Measurements from ENCODE around the gene ANXA4.
"Not testable (repeated sequence)": the region's sequence is repeated elsewhere in the genome, so short reads cannot be mapped to it uniquely, and the experiment has no call there.

Gene ANXA4

GRCh38 chr2:69762025-69762424 lies 20.1 kb downstream of the ANXA4 start:
- DNase-seq: no peak

- no peak for DNase-seq
Measured at GRCh38 chr2:69762513-69763494, 20.9 kb downstream of the ANXA4 start.

- DNase-seq: not testable (repeated sequence)
Measured at GRCh38 chr2:69763831-69764230, 21.9 kb downstream of the ANXA4 start.

GRCh38 chr2:69764286-69765095 lies 22.6 kb downstream of the ANXA4 start:
- DNase-seq: no peak

- no peak for DNase-seq
Measured at GRCh38 chr2:69765096-69765380, 23.1 kb downstream of the ANXA4 start.

GRCh38 chr2:69766014-69766413 lies 24.1 kb downstream of the ANXA4 start:
- DNase-seq: no peak

- DNase-seq: no peak
Measured at GRCh38 chr2:69767034-69767433, 25.1 kb downstream of the ANXA4 start.

- DNase-seq: no peak
Measured at GRCh38 chr2:69768235-69768634, 26.3 kb downstream of the ANXA4 start.

GRCh38 chr2:69768789-69769188 lies 26.9 kb downstream of the ANXA4 start:
- no peak for DNase-seq

GRCh38 chr2:69769272-69769671 lies 27.3 kb downstream of the ANXA4 start:
- no peak for DNase-seq

- peak; percentile 60 for DNase-seq
Measured at GRCh38 chr2:69770193-69770702, 28.3 kb downstream of the ANXA4 start.

- no peak for DNase-seq
Measured at GRCh38 chr2:69770747-69771146, 28.8 kb downstream of the ANXA4 start.

- DNase-seq: no peak
Measured at GRCh38 chr2:69771461-69771860, 29.5 kb downstream of the ANXA4 start.

- no peak for DNase-seq
Measured at GRCh38 chr2:69773206-69773605, 31.3 kb downstream of the ANXA4 start.

GRCh38 chr2:69774258-69774983 lies 32.5 kb downstream of the ANXA4 start:
- not testable (repeated sequence) for DNase-seq

GRCh38 chr2:69774984-69775982 lies 33.3 kb downstream of the ANXA4 start:
- no peak for DNase-seq

- DNase-seq: no peak
Measured at GRCh38 chr2:69776886-69777785, 35.2 kb downstream of the ANXA4 start.

- DNase-seq: no peak
Measured at GRCh38 chr2:69777786-69778105, 35.8 kb downstream of the ANXA4 start.

GRCh38 chr2:69779258-69780001 lies 37.5 kb downstream of the ANXA4 start:
- no peak for DNase-seq

- no peak for DNase-seq
Measured at GRCh38 chr2:69780921-69781320, 39.0 kb downstream of the ANXA4 start.

Data from activated CD8-positive, alpha-beta memory T cell treated with anti-CD3 and anti-CD28 coated beads, Interleukin-2, amount 50 U/mL, for 48 hours (primary cell).